ENCODE results near the gene SLC17A1.

Gene SLC17A1

GRCh38 chr6:25831532-25832306, at the start of gene SLC17A1:
Gene SLC17A1 (minus strand): TSS chr6:25832052. CDS start chr6:25830557, 1,495 bp downstream.
- Mint-ChIP-seq H3K4me3 (no peak within 1 kb of the TSS), H3K27ac (no peak within 1 kb of the TSS), H3K27me3 (peaks cover 22% of the 10 kb centered on the region), H3K4me1 (no peaks in the 10 kb centered on the region), H3K9me3 (no peaks in the 10 kb centered on the region)
- ATAC-seq (no peak), DNase-seq (no peak)

- peaks cover 9% of the 10 kb centered on the region for H3K4me1 Mint-ChIP-seq
- H3K9me3 Mint-ChIP-seq = no peaks in the 10 kb centered on the region
- H3K27me3 Mint-ChIP-seq = no peaks in the 10 kb centered on the region
- H3K27ac Mint-ChIP-seq = no peak overlapping the region
- DNase-seq (no peak), ATAC-seq (no peak)
- no peak overlapping the region for H3K4me3 Mint-ChIP-seq
Observed at GRCh38 chr6:25880601-25881000, 48.7 kb upstream of the SLC17A1 start.

GRCh38 chr6:25878721-25879322, 47.0 kb upstream of the SLC17A1 start:
- Mint-ChIP-seq H3K27ac (no peak overlapping the region), H3K9me3 (no peaks in the 10 kb centered on the region), H3K4me1 (peaks cover 21% of the 10 kb centered on the region), H3K4me3 (no peak overlapping the region), H3K27me3 (no peaks in the 10 kb centered on the region)
- DNase-seq (no peak), ATAC-seq (no peak)

GRCh38 chr6:25875926-25876602, 44.2 kb upstream of the SLC17A1 start:
- Mint-ChIP-seq H3K4me1 (peaks cover 22% of the 10 kb centered on the region), H3K27me3 (no peaks in the 10 kb centered on the region), H3K4me3 (no peak overlapping the region), H3K27ac (no peak overlapping the region), H3K9me3 (no peaks in the 10 kb centered on the region)
- ATAC-seq (no peak), DNase-seq (no peak)

GRCh38 chr6:25875563-25875905, 43.7 kb upstream of the SLC17A1 start:
- ATAC-seq (no peak), DNase-seq (no peak)
- Mint-ChIP-seq H3K4me3 (no peak overlapping the region), H3K9me3 (no peaks in the 10 kb centered on the region), H3K27me3 (no peaks in the 10 kb centered on the region), H3K27ac (no peak overlapping the region), H3K4me1 (peaks cover 22% of the 10 kb centered on the region)

GRCh38 chr6:25874822-25875562, 43.1 kb upstream of the SLC17A1 start:
- Mint-ChIP-seq H3K27me3 (no peaks in the 10 kb centered on the region), H3K27ac (peak overlapping the region in 1 of 2 donors; percentile 8), H3K4me3 (no peak overlapping the region), H3K9me3 (no peaks in the 10 kb centered on the region), H3K4me1 (peaks cover 22% of the 10 kb centered on the region)
- DNase-seq (no peak), ATAC-seq (peak; percentile 73)

GRCh38 chr6:25874118-25874517, 42.3 kb upstream of the SLC17A1 start, which contains the start of gene SLC17A3:
Gene SLC17A3 (minus strand): TSS chr6:25874243. CDS start chr6:25868387, 5,856 bp downstream.
- Mint-ChIP-seq H3K4me3 (no peak within 1 kb of the TSS), H3K27ac (no peak within 1 kb of the TSS)

GRCh38 chr6:25872814-25873213, 41.0 kb upstream of the SLC17A1 start:
- DNase-seq (no peak), ATAC-seq (peak; percentile 64)
- H3K27ac Mint-ChIP-seq = peak overlapping the region in 1 of 2 donors; percentile 87
- H3K4me1 Mint-ChIP-seq = peaks cover 22% of the 10 kb centered on the region
- no peaks in the 10 kb centered on the region for H3K27me3 Mint-ChIP-seq
- H3K4me3 Mint-ChIP-seq = no peak overlapping the region
- no peaks in the 10 kb centered on the region for H3K9me3 Mint-ChIP-seq

More at GRCh38 chr6:25874118-25874517, 42.3 kb upstream of the SLC17A1 start, which contains the start of gene SLC17A3:
- ATAC-seq (no peak), DNase-seq (no peak)
- no peaks in the 10 kb centered on the region for H3K9me3 Mint-ChIP-seq
- H3K4me1 Mint-ChIP-seq = peaks cover 22% of the 10 kb centered on the region
- no peaks in the 10 kb centered on the region for H3K27me3 Mint-ChIP-seq

- peaks cover 28% of the 10 kb centered on the region for H3K4me1 Mint-ChIP-seq
- ATAC-seq (no peak), DNase-seq (no peak)
- H3K27me3 Mint-ChIP-seq = peaks cover under 1% of the 10 kb centered on the region
- H3K27ac Mint-ChIP-seq = no peak overlapping the region
- peaks cover under 1 to 2% of the 10 kb centered on the region in 2 donors for H3K9me3 Mint-ChIP-seq
- no peak overlapping the region for H3K4me3 Mint-ChIP-seq
Observed at GRCh38 chr6:25869840-25870239, 38.0 kb upstream of the SLC17A1 start.

GRCh38 chr6:25868436-25869183, 36.8 kb upstream of the SLC17A1 start:
- no peak overlapping the region for H3K4me3 Mint-ChIP-seq
- peaks cover 22% of the 10 kb centered on the region for H3K4me1 Mint-ChIP-seq
- peaks cover 12 to 14% of the 10 kb centered on the region in 2 donors for H3K9me3 Mint-ChIP-seq
- H3K27ac Mint-ChIP-seq = no peak overlapping the region
- ATAC-seq (no peak), DNase-seq (no peak)
- peaks cover 13% of the 10 kb centered on the region for H3K27me3 Mint-ChIP-seq

GRCh38 chr6:25866011-25866410, 34.2 kb upstream of the SLC17A1 start:
- Mint-ChIP-seq H3K4me3 (no peak overlapping the region), H3K27me3 (peaks cover 15% of the 10 kb centered on the region), H3K9me3 (peaks cover 12 to 15% of the 10 kb centered on the region in 2 donors), H3K27ac (peak overlapping the region in 1 of 2 donors; percentile 61), H3K4me1 (peaks cover 12% of the 10 kb centered on the region)
- DNase-seq = peak in 1 of 2 donors; percentile 9
- peak; percentile 85 for ATAC-seq

- ATAC-seq (no peak), DNase-seq (no peak)
- Mint-ChIP-seq H3K27ac (no peak overlapping the region), H3K9me3 (peaks cover 12 to 15% of the 10 kb centered on the region in 2 donors), H3K27me3 (peaks cover 17% of the 10 kb centered on the region), H3K4me3 (no peak overlapping the region), H3K4me1 (peaks cover 13% of the 10 kb centered on the region)
Observed at GRCh38 chr6:25863360-25863759, 31.5 kb upstream of the SLC17A1 start.

GRCh38 chr6:25862199-25862598, 30.3 kb upstream of the SLC17A1 start:
- Mint-ChIP-seq H3K4me3 (no peak overlapping the region), H3K4me1 (peaks cover 16% of the 10 kb centered on the region), H3K27me3 (peaks cover 28% of the 10 kb centered on the region), H3K9me3 (peaks cover 12 to 15% of the 10 kb centered on the region in 2 donors), H3K27ac (no peak overlapping the region)
- no peak for DNase-seq
- no peak for ATAC-seq

GRCh38 chr6:25852756-25853155, 20.9 kb upstream of the SLC17A1 start:
- Mint-ChIP-seq H3K27ac (no peak overlapping the region), H3K27me3 (peaks cover 4% of the 10 kb centered on the region), H3K4me1 (peaks cover 8% of the 10 kb centered on the region), H3K9me3 (no peaks in the 10 kb centered on the region), H3K4me3 (no peak overlapping the region)
- DNase-seq (no peak), ATAC-seq (no peak)

GRCh38 chr6:25851961-25852360, 20.1 kb upstream of the SLC17A1 start:
- Mint-ChIP-seq H3K4me1 (peaks cover 8% of the 10 kb centered on the region), H3K27me3 (no peaks in the 10 kb centered on the region), H3K27ac (peak overlapping the region in 1 of 2 donors; percentile 76), H3K9me3 (no peaks in the 10 kb centered on the region), H3K4me3 (peak overlapping the region in 1 of 2 donors; percentile 70)
- DNase-seq (no peak), ATAC-seq (no peak)

Measured in stimulated activated naive CD8-positive, alpha-beta T cell treated with anti-CD3 and anti-CD28 coated beads, Interleukin-15, amount 100 ng/mL, for 72 hours (primary cell).